ENCODE results near the gene TMIGD1. TPM values are rescaled to one million over a fixed set of nuclear protein-coding genes. Genes with fewer than 3 reads are reported as not detected.

TMIGD1 gene
- polyA plus RNA-seq, 1 experiment = not detected

DNA sequence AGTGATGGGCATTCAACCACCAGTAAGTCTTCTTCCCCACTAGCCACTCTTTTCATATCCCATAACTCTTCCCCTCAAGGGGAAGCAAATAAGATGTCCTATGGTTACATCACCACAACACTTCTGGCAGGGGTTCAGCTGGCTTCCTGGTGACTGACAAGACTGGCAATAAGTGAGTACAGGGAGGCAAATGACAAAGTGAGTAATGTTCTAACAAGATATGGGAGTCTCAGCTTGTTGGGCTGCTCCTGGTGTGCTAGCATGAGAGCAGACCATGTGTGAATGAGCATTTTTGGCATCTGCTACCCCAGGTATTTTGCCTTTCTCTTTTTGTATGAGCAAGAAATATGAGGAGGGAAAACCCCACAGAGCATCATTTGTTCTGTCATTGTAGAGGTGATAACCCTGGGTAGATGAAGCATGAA lies 9.9 kb downstream of the TMIGD1 start:
- POLR2A ChIA-PET = no interaction called here
- peaks cover 11% of the 10 kb centered on the region for H3K27me3 ChIP-seq (ENCODE audit: control insufficient read depth, insufficient read depth, low read length)
- no peak for TF ChIP-seq CTCF (IDR thresholded peaks at IDR 0.05; ENCODE audit: low read depth, low read length)
- no peak overlapping the region for H3K4me3 ChIP-seq (ENCODE audit: low read depth, low read length)
- no peak for DNase-seq (ENCODE audit: low read depth, low spot score)
- H3K9me3 ChIP-seq (ENCODE audit: control insufficient read depth, insufficient read depth, low read length) = no peaks in the 10 kb centered on the region
- CTCF ChIA-PET = no interaction called here
- no peak overlapping the region for H3K27ac ChIP-seq (ENCODE audit: low read depth, low read length)

- H3K27ac ChIP-seq (ENCODE audit: low read depth, low read length) = no peak overlapping the region
- ChIA-PET CTCF (interaction anchor here (1.0 kb wide), 1 partner anchor 32 kb away, joined by 3 read pairs; no protein-coding TSS in a partner anchor), POLR2A (no interaction called here)
- no peak for DNase-seq (ENCODE audit: low read depth, low spot score)
- no peaks in the 10 kb centered on the region for H3K9me3 ChIP-seq (ENCODE audit: control insufficient read depth, insufficient read depth, low read length)
- H3K4me3 ChIP-seq (ENCODE audit: low read depth, low read length) = no peak overlapping the region
- no peak for TF ChIP-seq CTCF (IDR thresholded peaks at IDR 0.05; ENCODE audit: low read depth, low read length)
- peaks cover 11% of the 10 kb centered on the region for H3K27me3 ChIP-seq (ENCODE audit: control insufficient read depth, insufficient read depth, low read length)
Observed at GRCh38 chr17:30323262-30323894, 10.5 kb downstream of the TMIGD1 start.

- Histone ChIP-seq H3K27me3 (ENCODE audit: control insufficient read depth, insufficient read depth, low read length) (peaks cover 11% of the 10 kb centered on the region), H3K4me3 (ENCODE audit: low read depth, low read length) (no peak overlapping the region), H3K27ac (ENCODE audit: low read depth, low read length) (no peak overlapping the region), H3K9me3 (ENCODE audit: control insufficient read depth, insufficient read depth, low read length) (no peaks in the 10 kb centered on the region)
- DNase-seq (ENCODE audit: low read depth, low spot score) = no peak
- ChIA-PET POLR2A (no interaction called here), CTCF (no interaction called here)
- TF ChIP-seq CTCF (IDR thresholded peaks at IDR 0.05; ENCODE audit: low read depth, low read length) = no peak
Observed at GRCh38 chr17:30321314-30321713, 12.5 kb downstream of the TMIGD1 start.

- no peak for DNase-seq (ENCODE audit: low read depth, low spot score)
- no peak overlapping the region for H3K4me3 ChIP-seq (ENCODE audit: low read depth, low read length)
- H3K9me3 ChIP-seq (ENCODE audit: control insufficient read depth, insufficient read depth, low read length) = no peaks in the 10 kb centered on the region
- TF ChIP-seq CTCF (IDR thresholded peaks at IDR 0.05; ENCODE audit: low read depth, low read length) = no peak
- POLR2A ChIA-PET = interaction anchor here (0.6 kb wide), 1 partner anchor 119 kb away, joined by 6 read pairs; no protein-coding TSS in a partner anchor
- CTCF ChIA-PET = interaction anchor here (1.1 kb wide), 1 partner anchor 10 kb away, joined by 3 read pairs; no protein-coding TSS in a partner anchor
- H3K27ac ChIP-seq (ENCODE audit: low read depth, low read length) = no peak overlapping the region
- peaks cover 5% of the 10 kb centered on the region for H3K27me3 ChIP-seq (ENCODE audit: control insufficient read depth, insufficient read depth, low read length)
Observed at GRCh38 chr17:30318155-30318554, 15.7 kb downstream of the TMIGD1 start.

- no peak for TF ChIP-seq CTCF (IDR thresholded peaks at IDR 0.05; ENCODE audit: low read depth, low read length)
- ChIA-PET POLR2A (no interaction called here), CTCF (interaction anchor here (0.5 to 0.7 kb wide), 2 partner anchors 82 to 1141 kb away, joined by 6 to 8 read pairs; no protein-coding TSS in a partner anchor)
- peaks cover 4% of the 10 kb centered on the region for H3K27me3 ChIP-seq (ENCODE audit: control insufficient read depth, insufficient read depth, low read length)
- no peak overlapping the region for H3K4me3 ChIP-seq (ENCODE audit: low read depth, low read length)
- DNase-seq (ENCODE audit: low read depth, low spot score) = no peak
- H3K9me3 ChIP-seq (ENCODE audit: control insufficient read depth, insufficient read depth, low read length) = no peaks in the 10 kb centered on the region
- H3K27ac ChIP-seq (ENCODE audit: low read depth, low read length) = no peak overlapping the region
Observed at GRCh38 chr17:30316736-30317135, 17.1 kb downstream of the TMIGD1 start.

Data from AG04450 (cell line).